H1 (cell line): ENCODE measurements around the gene INPP5A. TPM values are rescaled to one million over a fixed set of nuclear protein-coding genes. Genes with fewer than 3 reads are reported as not detected.

Source experiments
- CTCF ChIA-PET: fragments of 300-600 bp; sonication (Branson Sonifier 250); formaldehyde crosslinking; loops from one replicate; lab custom pipeline; 2021; ENCODE audit not compliant: partially characterized antibody; lab: Charles Lee
- POLR2A ChIA-PET: fragments of 300-600 bp; sonication (Branson Sonifier 250); formaldehyde crosslinking; loops from one replicate; lab custom pipeline; 2021; ENCODE audit warnings: inconsistent platforms; ENCODE audit not compliant: partially characterized antibody; lab: Charles Lee
- DNase-seq, 2 experiments: peaks; one replicate each; pipeline versions ENCODE4 v3.0.0 to v3.0.0-alpha.2; 2010 to 2022; ENCODE audit warnings: low spot score in 2 of 2, low read depth in 1 of 2, mixed read lengths in 1 of 2
- FAIRE-seq: peaks from 2 replicates; lab custom pipeline; 2011; peaks lifted over from hg19 to GRCh38; lab: Jason Lieb, UNC
- H2AFZ ChIP-seq: 2 replicates; pipeline ENCODE4 v1.8.1; 2012; ENCODE audit warnings: low read length, inconsistent platforms
- H2AK5ac ChIP-seq: 2 replicates; pipeline ENCODE4 v1.6.1; 2013; ENCODE audit warnings: low read depth, low read length
- H2BK120ac ChIP-seq: replicated peaks from 2 replicates; pipeline ENCODE3; 2013; ENCODE audit warnings: low read depth, low read length, inconsistent platforms
- H2BK12ac ChIP-seq: 2 replicates; pipeline ENCODE4 v1.6.1; 2013; ENCODE audit warnings: low read depth, low read length
- H2BK15ac ChIP-seq: 2 replicates; pipeline ENCODE4 v1.6.1; 2013; ENCODE audit warnings: low read length
- H2BK20ac ChIP-seq: 2 replicates; pipeline ENCODE4 v1.6.1; 2013; ENCODE audit warnings: low read length
- H2BK5ac ChIP-seq: 2 replicates; pipeline ENCODE4 v1.6.1; 2013; ENCODE audit warnings: low read depth, low read length
- H3K14ac ChIP-seq: 2 replicates; pipeline ENCODE4 v1.6.1; 2013; ENCODE audit warnings: inconsistent platforms; ENCODE audit not compliant: insufficient read length
- H3K18ac ChIP-seq: 2 replicates; pipeline ENCODE4 v1.6.1; 2013; ENCODE audit warnings: low read length; ENCODE audit errors: extremely low read depth
- H3K23ac ChIP-seq: 2 replicates; pipeline ENCODE4 v1.6.1; 2013; ENCODE audit warnings: inconsistent platforms; ENCODE audit not compliant: insufficient read length
- H3K23me2 ChIP-seq: 2 replicates; pipeline ENCODE4 v1.6.1; 2013; ENCODE audit warnings: low read depth, low read length
- H3K27ac ChIP-seq: 2 replicates; pipeline ENCODE4 v1.6.1; 2011; ENCODE audit warnings: low read depth, low read length, inconsistent platforms
- H3K27me3 ChIP-seq, 4 experiments: replicated peaks in 1 of 4; 1 replicate in 1 of 4; 2 replicates in 3 of 4; pipeline versions ENCODE4 v1.6.1 to v1.8.1; 2011 to 2013; ENCODE audit warnings: low read length in 3 of 4, mild to moderate bottlenecking in 3 of 4, inconsistent platforms in 2 of 4, mixed read lengths in 2 of 4, moderate library complexity in 1 of 4; ENCODE audit not compliant: control insufficient read depth in 3 of 4, insufficient read depth in 3 of 4; ENCODE audit errors: extremely low read depth in 1 of 4
- H3K36me3 ChIP-seq, 4 experiments: 2 replicates each; pipeline versions ENCODE4 v1.6.1 to v1.8.1; 2011 to 2013; ENCODE audit warnings: mild to moderate bottlenecking in 4 of 4, low read length in 3 of 4, moderate library complexity in 2 of 4, control low read depth in 1 of 4, inconsistent platforms in 1 of 4; ENCODE audit not compliant: insufficient read depth in 4 of 4, control insufficient read depth in 2 of 4
- H3K4ac ChIP-seq: replicated peaks from 2 replicates; pipeline ENCODE3; 2013; ENCODE audit warnings: low read length, low read depth, mixed read lengths, inconsistent platforms; ENCODE audit not compliant: insufficient read length
- H3K4me1 ChIP-seq, 4 experiments: replicated peaks in 1 of 4; 1 replicate in 1 of 4; 2 replicates in 3 of 4; pipeline versions ENCODE4 v1.6.1 to v1.8.1; 2011 to 2013; ENCODE audit warnings: low read length in 3 of 4, inconsistent platforms in 2 of 4, mixed read lengths in 1 of 4; ENCODE audit not compliant: insufficient read depth in 4 of 4, control insufficient read depth in 3 of 4
- H3K4me2 ChIP-seq, 2 experiments: 2 replicates each; pipeline versions ENCODE4 v1.6.1 to v1.8.1; 2011 to 2013; ENCODE audit warnings: low read depth in 2 of 2, low read length in 2 of 2, control low read depth in 1 of 2, inconsistent platforms in 1 of 2, mild to moderate bottlenecking in 1 of 2; ENCODE audit not compliant: insufficient read depth in 1 of 2
- H3K4me3 ChIP-seq, 4 experiments: fragments of 200-600, 300-600 bp in 1 of 4; sonication (generic), shearing (Covaris generic), sonication (Bioruptor Twin) in 1 of 4; 2 replicates each; pipeline versions ENCODE4 v1.5.1 to v1.8.1; 2011 to 2016; ENCODE audit warnings: low read length in 4 of 4, low read depth in 3 of 4, control low read depth in 2 of 4, inconsistent platforms in 2 of 4, mild to moderate bottlenecking in 2 of 4, mixed read lengths in 1 of 4, moderate library complexity in 1 of 4; ENCODE audit not compliant: insufficient read depth in 2 of 4; ENCODE audit errors: extremely low read depth in 1 of 4
- H3K56ac ChIP-seq: replicated peaks from 2 replicates; pipeline ENCODE3; 2013; ENCODE audit warnings: low read depth, mild to moderate bottlenecking, mixed read lengths, low read length, inconsistent platforms; ENCODE audit not compliant: insufficient read length
- H3K79me1 ChIP-seq: 2 replicates; pipeline ENCODE4 v1.6.1; 2013; ENCODE audit warnings: low read depth, low read length, control low read depth
- H3K79me2 ChIP-seq, 2 experiments: 2 replicates each; pipeline versions ENCODE4 v1.6.1 to v1.8.1; 2012 to 2013; ENCODE audit warnings: low read length in 2 of 2, mild to moderate bottlenecking in 2 of 2, inconsistent platforms in 1 of 2; ENCODE audit not compliant: insufficient read depth in 2 of 2, control insufficient read depth in 1 of 2
- H3K9ac ChIP-seq, 4 experiments: replicated peaks in 1 of 4; 1 replicate in 1 of 4; 2 replicates in 3 of 4; pipeline versions ENCODE4 v1.6.1 to v1.8.1; 2011 to 2013; ENCODE audit warnings: low read depth in 3 of 4, low read length in 3 of 4, control low read depth in 2 of 4, mild to moderate bottlenecking in 2 of 4, moderate library complexity in 2 of 4, inconsistent platforms in 1 of 4; ENCODE audit errors: extremely low read depth in 1 of 4
- H3K9me3 ChIP-seq, 2 experiments: 2 replicates each; pipeline versions ENCODE4 v1.6.1 to v1.8.1; 2012 to 2013; ENCODE audit warnings: mild to moderate bottlenecking in 2 of 2, moderate library complexity in 2 of 2, control low read depth in 1 of 2, inconsistent platforms in 1 of 2, low read depth in 1 of 2, low read length in 1 of 2, mixed read lengths in 1 of 2; ENCODE audit not compliant: insufficient read depth in 2 of 2
- H4K20me1 ChIP-seq, 2 experiments: replicated peaks in 1 of 2; 2 replicates each; pipeline versions ENCODE3 to v1.8.1; 2011 to 2013; ENCODE audit warnings: inconsistent platforms in 2 of 2, low read length in 2 of 2, mild to moderate bottlenecking in 1 of 2; ENCODE audit not compliant: insufficient read depth in 2 of 2, control insufficient read depth in 1 of 2
- H4K5ac ChIP-seq: 2 replicates; pipeline ENCODE4 v1.6.1; 2013; ENCODE audit warnings: low read length, low read depth, mixed read lengths, inconsistent platforms; ENCODE audit not compliant: insufficient read length
- H4K8ac ChIP-seq: 2 replicates; pipeline ENCODE4 v1.8.0; 2013; ENCODE audit warnings: mild to moderate bottlenecking, moderate library complexity, low read length, inconsistent platforms; ENCODE audit not compliant: insufficient read depth; ENCODE audit errors: extremely low read depth
- H4K91ac ChIP-seq: replicated peaks from 2 replicates; pipeline ENCODE3; 2013; ENCODE audit warnings: low read length, mixed read lengths, inconsistent platforms; ENCODE audit not compliant: insufficient read length
- BCL11A ChIP-seq, 2 experiments: IDR thresholded peaks; one replicate each; pipeline ENCODE4 v1.6.1; 2011; ENCODE audit warnings: low read depth in 2 of 2, low read length in 2 of 2, mild to moderate bottlenecking in 2 of 2
- CBX8 ChIP-seq: fragments of 300-800, 300-1000 bp; sonication (generic); IDR thresholded peaks from 2 replicates; pipeline ENCODE4 v1.7.1; 2016; ENCODE audit warnings: low read depth, low read length, borderline replicate concordance
- CHD2 ChIP-seq: IDR thresholded peaks from 2 replicates; pipeline ENCODE4 v1.6.1; 2012; ENCODE audit warnings: low read length, improper control_type of control experiment
- GABPA ChIP-seq: IDR thresholded peaks from 2 replicates; pipeline ENCODE4 v1.6.1; 2011; ENCODE audit warnings: mild to moderate bottlenecking, low read length, moderate library complexity, borderline replicate concordance; ENCODE audit not compliant: insufficient read depth
- HDAC2 ChIP-seq, 2 experiments: fragments of 300-600 bp in 1 of 2; sonication (generic) in 1 of 2; IDR thresholded peaks; 2 replicates each; pipeline ENCODE4 v1.6.1; 2011 to 2012; ENCODE audit warnings: low read depth in 2 of 2, low read length in 2 of 2, mild to moderate bottlenecking in 2 of 2, moderate library complexity in 2 of 2, borderline replicate concordance in 1 of 2, inconsistent platforms in 1 of 2
- KDM1A ChIP-seq: fragments of 200-600, 300-600 bp; sonication (generic); IDR thresholded peaks from 2 replicates; pipeline ENCODE4 v1.7.1; 2016; ENCODE audit warnings: mild to moderate bottlenecking, low read length, borderline replicate concordance
- PHF8 ChIP-seq: fragments of 200-600 bp; sonication (generic); conservative IDR thresholded peaks from 2 replicates; pipeline ENCODE4 v1.7.1; 2012; ENCODE audit warnings: low read depth, mild to moderate bottlenecking, inconsistent platforms, low read length, moderate library complexity
- RAD21 ChIP-seq, 2 experiments: IDR thresholded peaks in 1 of 2; conservative IDR thresholded peaks in 1 of 2; 2 replicates each; pipeline ENCODE4 v1.6.1; 2011; ENCODE audit warnings: low read depth in 2 of 2, low read length in 2 of 2, improper control_type of control experiment in 1 of 2, inconsistent platforms in 1 of 2, mild to moderate bottlenecking in 1 of 2, moderate library complexity in 1 of 2
- SP4 ChIP-seq: IDR thresholded peaks from 2 replicates; pipeline ENCODE4 v1.6.1; 2012; ENCODE audit warnings: low read length, inconsistent platforms
- SUZ12 ChIP-seq: fragments of 200-600 bp; sonication (generic); IDR thresholded peaks from 2 replicates; pipeline ENCODE4 v1.6.1; 2012; ENCODE audit warnings: mild to moderate bottlenecking, inconsistent platforms, low read length, moderate library complexity, mixed read lengths
- TAF7 ChIP-seq: optimal IDR thresholded peaks from 2 replicates; pipeline ENCODE3; 2011; ENCODE audit warnings: low read depth, mild to moderate bottlenecking, inconsistent platforms, low read length, moderate library complexity, borderline replicate concordance
- TBP ChIP-seq: IDR thresholded peaks from 2 replicates; pipeline ENCODE4 v1.6.1; 2011; ENCODE audit warnings: low read depth, low read length, improper control_type of control experiment
- TCF12 ChIP-seq: IDR thresholded peaks from 2 replicates; pipeline ENCODE4 v1.6.1; 2011; ENCODE audit warnings: low read depth, mild to moderate bottlenecking, low read length
- WGBS, 2 experiments: shearing (Covaris generic) in 1 of 2; methylation state at CpG; one replicate each; pipeline versions ENCODE4 v1.1.6 to v1.1.7; 2013 to 2015; ENCODE audit warnings: low lambda C conversion rate in 2 of 2, mixed read lengths in 2 of 2, inconsistent platforms in 1 of 2, low coverage in 1 of 2, missing lambda C conversion rate in 1 of 2; ENCODE audit not compliant: insufficient replicate concordance in 2 of 2, insufficient coverage in 1 of 2, insufficient read length in 1 of 2; ENCODE audit errors: extremely low coverage in 1 of 2, missing lambda C conversion rate in 1 of 2; 5-methylcytosine and 5-hydroxymethylcytosine counted together
- polyA plus RNA-seq, 7 experiments: library from polyadenylated mRNA; depleted of rRNA in 3 of 7; stranded (reverse) in 5 of 7; unstranded in 2 of 7; fragments of >200 nt in 5 of 7; fragments of 200-250 nt in 2 of 7; gene quantifications; 1 replicate in 5 of 7; 2 replicates in 1 of 7; 4 replicates in 1 of 7; pipeline versions ENCODE4 v1.2.1 to v1.2.3, GENCODE V29; 2011 to 2013; ENCODE audit warnings: missing spikeins in 2 of 7, mixed read lengths in 2 of 7
- total RNA-seq: library from RNA; stranded (reverse); fragmentation: NEBNext Ultra II Directional; extraction: Animal tissue kit (Norgen Biotek cat#: 25700); gene quantifications from 2 replicates; pipeline ENCODE4 v1.2.1, GENCODE V29; 2021

The INPP5A gene
- total and polyA plus RNA-seq, 2 of the 8 experiments (the other 6 are each of a cell fraction or from before 2014, with no cell fraction given) = 19.7 to 27.5 TPM

DNA sequence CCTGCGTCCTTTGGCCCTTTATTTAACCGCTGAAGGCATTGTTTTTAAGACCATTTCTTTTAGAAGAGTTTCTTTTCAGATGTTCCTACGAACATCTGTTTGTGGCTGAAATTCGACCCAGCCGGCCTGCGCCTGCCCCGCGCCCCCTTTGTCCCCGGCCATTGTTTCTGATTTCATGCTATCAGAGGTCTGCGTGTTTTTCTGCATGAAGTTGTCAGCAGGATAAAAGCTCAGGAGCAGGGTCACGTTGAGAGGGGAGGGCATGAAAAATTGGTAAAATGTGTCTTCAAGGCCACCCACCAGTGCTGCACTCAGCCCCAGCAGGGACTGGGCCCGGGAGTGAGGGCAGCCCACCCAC, 205.2 kb downstream of the INPP5A start:
- Histone ChIP-seq H4K20me1 (peaks cover 0 to 1% of the 10 kb centered on the region in 2 experiments), H4K8ac (no peak overlapping the region), H3K79me1 (no peaks in the 10 kb centered on the region; the same call in 1 of the 2 replicates), H2BK12ac (no peak overlapping the region), H2BK15ac (no peak overlapping the region), H3K56ac (no peak overlapping the region), H3K4me1 (peaks cover 0 to 35% (median 11%) of the 10 kb centered on the region in 4 experiments; a peak in 6 of 7 replicates), H3K27me3 (no peaks in the 10 kb centered on the region), H2AFZ (no peak overlapping the region), H2AK5ac (no peak overlapping the region), H3K9ac (no peak overlapping the region), H3K27ac (no peak overlapping the region), H3K18ac (no peak overlapping the region), H3K4me2 (0 out of 4 replicates have a peak overlapping the region, but pooled peaks of 1 of the 2 experiments have one; percentile 22), H3K79me2 (no peaks in the 10 kb centered on the region), H4K5ac (no peak overlapping the region), H3K23ac (no peak overlapping the region), H2BK20ac (no peak overlapping the region), H3K4ac (no peak overlapping the region), H2BK120ac (no peak overlapping the region), H2BK5ac (no peak overlapping the region), H3K4me3 (no peak overlapping the region), H3K9me3 (no peaks in the 10 kb centered on the region), H3K36me3 (no peaks in the 10 kb centered on the region), H4K91ac (no peak overlapping the region), H3K14ac (no peak overlapping the region), H3K23me2 (no peaks in the 10 kb centered on the region)
- DNase-seq (no peak), FAIRE-seq (no peak)
- ChIA-PET CTCF (interaction anchor here (1.1 to 1.8 kb wide), 4 partner anchors 9 to 118 kb away, joined by 3 to 5 read pairs (median 4); no protein-coding TSS in a partner anchor), POLR2A (no interaction called here)
- TF ChIP-seq GABPA (peak; percentile 15; the same call in 1 of the 2 replicates), TAF7 (no peak), SUZ12 (no peak), SP4 (no peak), TCF12 (0 out of 2 replicates have a peak, but pooled peaks have one; percentile 21), RAD21 (IDR thresholded peaks at IDR 0.05 in 1 of 2, conservative IDR thresholded peaks at IDR 0.05 in 1 of 2; ENCODE audit: low read depth in 2 of 2, low read length in 2 of 2) (no peak), HDAC2 (IDR thresholded peaks at IDR 0.05; ENCODE audit: borderline replicate concordance in 1 of 2, low read depth in 2 of 2, low read length in 2 of 2) (no peak), CBX8 (no peak), TBP (no peak), CHD2 (no peak), BCL11A (IDR thresholded peaks at IDR 0.05; ENCODE audit: low read depth in 2 of 2, low read length in 2 of 2) (no peak), PHF8 (no peak), KDM1A (no peak)
- 56% methylated on average over 12 of the region's 12 CpGs; no CpG with 5 or more reads in 1 of the 2 experiments for WGBS, 2 experiments
